ENCODE measurements around the gene LRRC27.

- TF ChIP-seq, protein P1, sequence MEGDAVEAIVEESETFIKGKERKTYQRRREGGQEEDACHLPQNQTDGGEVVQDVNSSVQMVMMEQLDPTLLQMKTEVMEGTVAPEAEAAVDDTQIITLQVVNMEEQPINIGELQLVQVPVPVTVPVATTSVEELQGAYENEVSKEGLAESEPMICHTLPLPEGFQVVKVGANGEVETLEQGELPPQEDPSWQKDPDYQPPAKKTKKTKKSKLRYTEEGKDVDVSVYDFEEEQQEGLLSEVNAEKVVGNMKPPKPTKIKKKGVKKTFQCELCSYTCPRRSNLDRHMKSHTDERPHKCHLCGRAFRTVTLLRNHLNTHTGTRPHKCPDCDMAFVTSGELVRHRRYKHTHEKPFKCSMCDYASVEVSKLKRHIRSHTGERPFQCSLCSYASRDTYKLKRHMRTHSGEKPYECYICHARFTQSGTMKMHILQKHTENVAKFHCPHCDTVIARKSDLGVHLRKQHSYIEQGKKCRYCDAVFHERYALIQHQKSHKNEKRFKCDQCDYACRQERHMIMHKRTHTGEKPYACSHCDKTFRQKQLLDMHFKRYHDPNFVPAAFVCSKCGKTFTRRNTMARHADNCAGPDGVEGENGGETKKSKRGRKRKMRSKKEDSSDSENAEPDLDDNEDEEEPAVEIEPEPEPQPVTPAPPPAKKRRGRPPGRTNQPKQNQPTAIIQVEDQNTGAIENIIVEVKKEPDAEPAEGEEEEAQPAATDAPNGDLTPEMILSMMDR (IDR thresholded peaks at IDR 0.05) = no peak
- TF ChIP-seq POLR2A (IDR thresholded peaks at IDR 0.05) = no peak
Measured at GRCh38 chr10:132347211-132347930, 15.4 kb downstream of the LRRC27 start.

Data from adrenal gland (tissue), 5 donors.